Limb (tissue), 2 donors: ENCODE measurements around the gene SKI.
"Not testable (repeated sequence)": the region's sequence is repeated elsewhere in the genome, so short reads cannot be mapped to it uniquely, and the experiment has no call there.

Experiments used
- DNase-seq, 2 donors: peaks; one replicate each; pipeline ENCODE4 v3.0.0-alpha.2; 2016; ENCODE audit errors: extremely low spot score in 2 of 2

The SKI gene

DNA sequence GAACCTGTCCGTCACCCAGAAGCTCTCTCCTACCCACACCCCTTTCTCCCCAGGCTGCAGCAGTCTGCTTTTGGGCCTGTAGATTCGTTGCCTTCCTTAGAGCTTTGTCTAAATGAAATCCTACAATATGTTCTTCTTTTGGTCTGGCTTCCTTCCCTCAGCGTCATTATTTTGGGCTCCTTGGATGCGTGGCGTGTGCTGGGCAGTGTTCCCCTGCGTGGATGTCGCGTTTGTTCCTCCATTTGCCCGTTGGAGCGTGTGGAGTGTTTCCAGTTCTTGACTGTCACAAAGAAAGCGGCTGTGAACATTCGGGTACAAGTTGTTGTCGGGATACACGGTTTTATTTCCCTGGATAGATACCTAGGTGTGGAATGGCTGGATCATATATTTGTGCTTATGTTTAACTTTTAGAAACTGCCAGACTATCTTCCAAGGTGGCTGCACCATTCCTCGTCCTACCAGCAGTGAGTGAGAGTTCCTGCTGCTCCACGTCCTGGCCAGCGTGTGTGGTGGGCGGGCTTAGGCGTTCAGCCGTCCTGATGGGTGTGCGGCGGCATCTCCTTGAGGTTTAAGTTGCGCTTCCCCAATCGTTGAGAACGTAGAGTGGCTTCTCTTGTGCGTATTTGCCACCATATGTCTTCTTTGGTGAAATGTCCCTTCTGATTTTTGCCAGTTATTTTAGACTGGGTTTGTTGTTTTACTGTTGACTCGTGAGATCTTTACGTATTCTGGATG, 31.7 kb downstream of the SKI start:
- DNase-seq = no peak

- DNase-seq = not testable (repeated sequence)
These were observed 32.4 kb downstream of the SKI start for GRCh38 chr1:2260470-2260869.

DNA sequence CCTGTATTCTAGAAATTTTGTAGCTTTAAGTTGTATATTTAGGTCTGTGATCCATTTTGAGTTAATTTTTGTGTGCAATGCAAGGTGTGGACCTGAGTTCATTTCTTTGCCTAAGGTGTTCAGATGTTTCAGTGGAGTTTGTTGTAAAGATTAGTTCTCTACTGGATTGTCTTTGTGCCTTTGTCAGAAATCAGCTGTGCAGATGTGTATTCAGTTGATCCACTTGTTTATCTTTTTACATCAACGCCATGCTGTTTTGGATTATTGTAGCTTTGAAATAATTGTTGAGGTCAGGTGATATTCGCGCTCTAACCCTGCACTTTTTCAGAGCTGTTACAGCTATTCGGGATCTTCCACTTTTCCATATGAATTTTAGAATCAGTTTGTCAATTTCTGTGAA, 32.8 kb downstream of the SKI start:
- no peak for DNase-seq

DNA sequence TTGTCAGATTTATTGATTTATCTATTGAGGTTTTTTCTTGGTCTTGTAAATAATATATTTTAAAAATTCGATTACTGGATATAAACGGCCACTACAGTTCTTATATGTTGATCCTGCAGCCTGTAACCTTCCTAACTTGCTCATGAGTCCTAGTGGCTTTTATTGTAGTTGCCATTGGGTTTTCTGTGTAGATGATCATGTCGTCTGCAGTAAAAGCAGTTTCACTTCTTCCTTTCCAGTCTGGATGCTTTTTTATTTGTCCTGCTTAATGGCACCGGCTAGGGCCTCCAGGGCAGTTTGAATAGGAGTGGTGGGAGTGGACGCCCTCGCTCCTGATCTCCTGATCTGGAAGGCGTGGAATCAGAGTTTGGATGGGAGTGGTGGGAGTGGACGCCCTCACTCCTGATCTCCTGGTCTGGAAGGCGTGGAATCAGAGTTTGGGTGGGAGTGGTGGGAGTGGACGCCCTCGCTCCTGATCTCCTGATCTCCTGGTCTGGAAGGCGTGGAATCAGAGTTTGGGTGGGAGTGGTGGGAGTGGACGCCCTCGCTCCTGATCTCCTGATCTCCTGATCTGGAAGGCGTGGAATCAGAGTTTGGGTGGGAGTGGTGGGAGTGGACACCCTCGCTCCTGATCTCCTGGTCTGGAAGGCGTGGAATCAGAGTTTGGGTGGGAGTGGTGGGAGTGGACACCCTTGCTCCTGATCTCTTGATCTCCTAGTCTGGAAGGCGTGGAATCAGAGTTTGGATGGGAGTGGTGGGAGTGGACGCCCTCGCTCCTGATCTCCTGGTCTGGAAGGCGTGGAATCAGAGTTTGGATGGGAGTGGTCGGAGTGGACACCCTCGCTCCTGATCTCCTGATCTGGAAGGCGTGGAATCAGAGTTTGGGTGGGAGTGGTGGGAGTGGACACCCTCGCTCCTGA, 33.6 kb downstream of the SKI start:
- DNase-seq = not testable (repeated sequence)

DNA sequence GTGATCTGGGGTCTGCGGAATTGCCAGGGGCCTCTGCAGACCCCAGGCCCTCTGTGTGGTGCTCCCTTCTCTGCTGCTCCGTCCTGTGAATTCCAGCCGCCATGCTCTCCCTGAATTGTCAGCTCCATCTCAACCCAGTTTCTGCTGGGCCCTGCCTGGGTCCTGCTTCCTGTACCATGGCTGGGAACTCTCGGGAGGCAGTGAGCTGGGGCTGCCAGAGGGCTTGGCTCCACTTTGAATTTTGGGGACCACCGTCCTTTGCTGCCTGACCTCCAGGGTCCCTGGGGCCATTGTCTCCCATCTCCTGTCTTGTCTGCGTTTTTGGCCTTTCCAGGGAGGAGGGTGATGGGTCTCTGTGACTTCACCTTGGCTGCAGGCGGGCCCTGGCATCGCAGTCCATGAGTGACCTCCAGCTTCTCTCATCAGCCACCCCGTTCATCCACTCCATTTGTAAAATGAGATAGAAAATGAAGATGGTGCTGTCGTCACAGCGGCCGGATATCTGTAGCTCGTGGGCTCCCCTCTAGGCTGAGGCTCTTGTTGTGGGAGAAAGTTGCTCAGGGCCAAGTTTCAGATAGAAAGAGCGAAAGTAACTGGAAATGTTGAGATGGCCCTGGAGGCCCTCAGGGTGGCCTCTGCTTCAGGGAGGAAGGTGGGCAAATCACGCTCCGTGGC, 38.3 kb downstream of the SKI start:
- no peak for DNase-seq

- no peak for DNase-seq
These were observed 39.1 kb downstream of the SKI start for GRCh38 chr1:2267051-2267830.

DNA sequence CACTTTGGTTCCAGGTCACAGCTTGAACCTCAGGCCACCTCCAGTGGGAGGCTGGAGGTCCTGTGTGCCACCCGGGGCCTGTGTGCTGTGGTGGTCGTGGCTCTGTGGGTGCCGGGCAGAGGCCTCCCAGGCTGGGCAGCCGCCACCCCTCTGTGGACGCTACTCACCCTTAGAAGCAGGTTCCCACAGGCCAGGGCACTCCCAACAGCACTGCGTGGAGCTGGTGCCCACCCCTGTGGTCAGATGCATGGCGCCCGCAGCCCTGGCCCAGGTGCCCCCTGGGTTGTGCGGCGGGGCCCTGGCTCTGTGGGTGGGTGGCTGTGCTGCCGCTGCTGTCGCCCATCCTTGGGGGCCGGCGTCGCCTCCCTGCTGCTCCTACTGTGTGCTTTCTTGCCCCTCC, 39.7 kb downstream of the SKI start:
- DNase-seq = no peak

- no peak for DNase-seq
These were observed 40.4 kb downstream of the SKI start for GRCh38 chr1:2268285-2269056.

- no peak for DNase-seq
These were observed 41.2 kb downstream of the SKI start for GRCh38 chr1:2269193-2269921.

GRCh38 chr1:2269922-2270259, 41.8 kb downstream of the SKI start:
- DNase-seq = no peak

DNA sequence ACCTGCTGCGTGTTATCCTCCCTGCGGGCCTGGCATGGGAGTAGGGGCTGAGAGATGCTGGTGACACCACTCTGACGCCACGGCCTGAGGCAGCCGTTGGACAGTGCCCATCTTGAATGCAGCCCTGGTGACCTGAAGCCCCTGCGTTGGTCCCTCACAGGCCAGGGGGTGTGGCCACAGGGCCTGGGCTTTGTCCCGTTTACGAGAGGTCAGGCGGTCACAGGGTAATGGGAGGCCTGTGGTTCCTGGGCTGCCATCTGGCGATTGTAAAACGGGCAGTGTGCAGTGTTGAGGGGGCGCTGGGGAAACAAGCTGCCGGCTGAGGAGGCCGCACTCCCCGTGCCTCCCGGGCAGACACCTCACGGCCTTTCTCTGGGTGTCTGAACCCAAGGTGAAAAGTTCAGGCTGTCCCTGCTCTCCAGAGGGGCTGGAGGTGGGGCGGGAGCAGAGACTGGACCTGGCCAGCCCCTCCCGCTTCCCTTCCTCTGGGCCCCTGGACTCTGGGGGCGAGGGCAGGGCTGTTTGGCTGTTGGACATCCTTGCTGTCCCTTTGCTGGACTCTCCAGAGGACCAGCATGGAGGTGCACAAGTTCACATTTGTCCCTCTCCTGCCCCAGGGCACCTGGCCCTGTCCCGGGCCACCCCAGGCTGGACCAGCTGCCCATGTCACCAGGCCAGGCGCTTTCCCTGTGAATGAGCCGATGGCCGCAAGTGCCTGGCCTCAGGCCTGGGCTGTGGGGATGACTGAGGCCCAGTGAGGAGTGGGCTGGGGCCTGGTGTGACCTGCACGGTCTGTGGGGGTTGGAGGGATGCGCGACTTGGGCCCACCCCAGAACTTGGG, 42.4 kb downstream of the SKI start:
- DNase-seq = no peak

DNA sequence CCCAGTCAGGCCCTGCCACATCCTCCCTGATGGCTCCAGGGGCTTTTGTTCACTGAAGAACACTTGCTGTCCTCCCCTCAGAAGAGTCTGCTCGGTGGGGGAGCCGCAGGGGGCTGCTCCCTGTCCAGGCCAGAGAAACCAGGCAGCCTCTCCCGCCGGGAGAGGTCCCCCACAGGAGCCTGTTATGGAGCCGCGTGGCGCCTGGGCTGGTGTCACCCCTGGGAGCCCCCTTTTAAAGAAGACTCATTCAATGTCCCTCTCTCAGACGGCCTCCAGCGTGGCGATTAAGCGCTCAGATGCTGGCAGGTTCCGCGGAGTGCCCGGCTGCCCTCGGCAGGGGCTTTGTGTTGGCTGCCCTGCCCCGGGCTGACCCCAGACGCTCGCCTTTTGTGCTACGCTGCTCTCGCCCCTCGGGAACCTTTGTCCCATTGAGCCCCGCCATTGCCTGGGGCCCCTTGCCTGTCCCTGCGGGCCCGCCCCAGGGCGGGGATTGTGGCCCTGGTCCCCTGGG, 43.1 kb downstream of the SKI start:
- no peak for DNase-seq

DNA sequence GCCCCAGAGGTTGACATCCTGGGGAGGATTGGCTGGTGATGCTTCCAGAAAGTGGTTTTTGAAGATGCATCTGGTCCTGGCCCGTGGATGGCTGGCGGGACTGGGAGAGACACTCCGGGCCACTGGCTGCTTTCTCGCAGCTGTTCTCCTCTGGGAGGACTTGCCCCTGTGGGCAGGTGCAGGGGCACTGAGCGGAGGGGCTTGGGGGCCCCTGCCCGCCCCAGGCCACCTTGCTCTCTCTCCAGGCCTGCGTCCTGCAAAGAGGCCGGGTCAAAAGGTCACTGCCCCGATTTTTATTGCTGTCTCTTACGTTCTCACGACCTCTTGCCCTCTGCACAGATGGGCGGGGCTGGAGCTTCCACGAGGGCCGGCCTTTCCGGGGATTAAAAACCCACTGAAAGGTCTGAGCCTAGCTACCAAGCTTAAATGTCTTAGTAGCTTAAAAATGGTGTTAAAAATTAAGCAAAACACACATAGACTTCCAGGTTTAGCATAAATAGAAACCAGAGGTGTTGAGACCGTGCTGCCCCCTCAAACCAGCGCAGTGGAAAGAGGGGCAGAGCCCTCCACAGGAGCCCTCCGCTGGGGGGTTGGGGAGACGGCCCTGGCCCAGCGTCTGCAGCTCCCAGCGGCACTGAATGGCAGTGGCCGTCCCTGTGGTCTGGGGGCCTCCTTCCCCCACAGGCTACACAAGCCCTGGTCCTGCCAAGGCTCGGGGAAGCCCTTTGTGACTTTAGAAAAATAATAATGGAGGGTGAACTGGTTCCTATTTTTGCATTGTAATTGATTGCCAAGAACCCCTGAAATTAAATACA, 43.9 kb downstream of the SKI start:
- no peak for DNase-seq

DNA sequence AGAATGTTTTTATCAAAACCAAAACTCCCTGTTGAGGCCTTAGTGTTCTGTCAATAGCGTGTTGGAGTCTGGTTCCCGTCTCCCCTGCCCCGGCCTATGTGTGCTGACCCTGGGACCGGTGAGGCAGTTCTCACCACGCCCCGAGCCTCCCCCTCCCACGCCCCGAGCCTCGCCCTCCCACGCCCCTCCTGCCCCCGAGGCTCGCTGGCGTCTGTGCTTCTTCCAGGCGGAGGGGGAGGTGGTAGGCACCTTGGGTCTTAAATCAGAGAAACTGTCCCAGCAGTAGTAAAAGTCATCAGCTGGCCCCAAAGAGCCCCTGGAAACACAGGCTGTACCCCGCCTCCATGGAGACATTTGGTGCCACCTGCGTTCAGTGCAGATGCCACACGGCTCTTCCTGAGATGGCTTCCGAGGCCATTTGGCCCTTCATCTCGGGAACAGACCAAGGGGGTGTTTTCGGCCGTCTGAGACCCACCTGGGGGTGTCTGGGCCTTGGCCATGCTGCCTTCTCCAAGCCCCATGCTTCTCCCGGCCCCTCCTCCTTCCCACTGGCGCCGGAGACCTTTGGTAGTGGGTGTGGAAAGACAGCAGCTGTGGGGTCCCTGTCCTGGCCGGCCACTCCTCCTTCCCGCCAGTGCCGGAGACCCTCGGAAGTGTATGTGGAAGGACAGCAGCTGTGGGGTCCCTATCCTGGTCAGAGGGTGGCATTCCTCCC, 44.7 kb downstream of the SKI start:
- DNase-seq = no peak

DNA sequence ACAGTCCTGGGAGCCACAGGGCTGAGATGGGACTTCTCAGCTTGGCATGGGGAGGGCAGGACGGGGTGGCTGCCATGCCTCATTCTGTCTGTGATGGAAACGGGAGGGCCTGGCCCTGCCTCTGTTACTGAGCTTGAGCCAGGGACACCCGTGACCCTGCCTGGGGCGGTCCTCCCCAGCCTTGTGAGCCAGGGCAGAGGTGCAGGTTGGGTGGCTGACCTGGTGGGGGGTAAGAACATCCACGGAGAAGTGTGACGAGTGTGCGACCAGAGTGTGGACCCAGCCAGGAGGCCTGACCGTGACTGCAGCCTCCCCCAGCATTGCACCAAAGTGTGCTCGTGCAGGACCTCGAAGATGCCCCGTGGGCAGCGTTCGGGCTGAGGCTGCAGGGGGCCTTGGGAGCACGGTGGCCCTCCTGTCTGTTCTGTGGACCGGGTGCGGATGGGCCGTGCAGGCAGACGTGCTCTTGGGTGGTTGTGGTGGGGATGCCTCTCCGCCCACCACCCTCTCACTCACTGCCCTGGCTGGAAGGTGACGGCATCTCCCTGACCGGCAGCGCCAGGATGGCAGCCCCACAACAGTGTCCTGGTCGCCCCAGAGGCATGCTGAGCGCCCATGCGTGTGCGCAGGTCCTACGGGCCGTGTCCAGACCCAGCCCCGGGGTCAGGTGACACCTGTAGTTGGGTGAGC, 45.4 kb downstream of the SKI start:
- DNase-seq = no peak

DNA sequence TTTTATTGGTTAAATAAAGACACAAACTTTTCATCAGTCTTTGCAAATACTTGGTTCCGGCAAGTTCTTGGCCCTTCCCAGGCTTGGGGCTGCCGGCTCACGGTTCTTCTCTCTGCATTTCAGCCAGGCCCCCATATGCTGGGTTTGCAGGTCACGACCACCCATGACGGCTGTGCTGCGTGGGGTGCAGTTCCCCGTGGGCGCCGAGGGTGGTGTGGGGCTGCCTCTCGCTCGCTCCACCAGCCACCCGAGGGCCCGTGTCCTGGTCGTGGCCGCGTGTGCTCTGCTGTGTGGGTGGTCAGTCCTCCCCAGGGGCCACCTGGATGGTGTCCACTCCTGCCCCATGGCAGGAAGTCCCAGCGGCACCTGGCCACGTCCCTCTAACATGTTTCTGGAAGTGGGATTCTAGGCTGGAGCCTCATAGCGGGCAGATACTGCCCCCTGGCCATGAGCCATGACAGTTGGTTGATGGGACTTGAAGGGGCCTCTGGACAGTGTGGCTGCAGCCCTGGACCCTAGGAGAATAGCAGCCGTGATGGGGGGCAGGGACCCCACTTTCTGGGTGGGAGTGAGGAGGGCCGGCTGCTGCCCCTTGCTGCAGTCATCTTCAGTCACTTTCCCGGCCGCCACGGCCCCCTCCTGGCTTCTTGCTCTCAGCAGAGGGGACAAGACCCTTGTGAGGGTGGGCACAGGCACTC, 46.3 kb downstream of the SKI start:
- no peak for DNase-seq
